NCI-H460 (cell line): ENCODE measurements around the gene PADI6. TPM values are rescaled to one million over a fixed set of nuclear protein-coding genes. Genes with fewer than 3 reads are reported as not detected.

ENCODE experiments used
- DNase-seq: peaks from one replicate; pipeline ENCODE4 v3.0.0-alpha.2; 2016; ENCODE audit warnings: low read depth; ENCODE audit errors: extremely low read depth
- total RNA-seq: library from RNA; depleted of rRNA; stranded (reverse); fragments of >200 nt; shearing (Covaris generic); gene quantifications from 2 replicates; pipeline ENCODE4 v1.2.3, GENCODE V29; 2014

PADI6 gene
- total RNA-seq, 1 experiment from 2014 or later, result not detected

DNA sequence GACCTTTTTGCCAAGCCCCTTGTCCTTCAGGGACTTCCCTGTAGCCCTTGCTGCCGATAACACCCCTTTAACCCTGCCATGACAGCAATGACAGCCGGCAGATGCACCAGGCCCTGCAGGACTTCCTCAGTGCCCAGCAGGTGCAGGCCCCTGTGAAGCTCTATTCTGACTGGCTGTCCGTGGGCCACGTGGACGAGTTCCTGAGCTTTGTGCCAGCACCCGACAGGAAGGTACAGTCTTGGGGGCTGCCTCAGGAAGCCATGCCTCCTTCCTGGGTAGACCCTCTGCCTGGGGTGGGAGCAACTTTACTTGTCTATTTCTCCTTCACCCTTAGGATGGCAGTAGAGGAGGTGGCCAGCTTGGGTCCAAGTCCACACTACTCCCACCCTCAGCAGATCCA, 16.1 kb upstream of the PADI6 start:
- DNase-seq, result no peak

DNA sequence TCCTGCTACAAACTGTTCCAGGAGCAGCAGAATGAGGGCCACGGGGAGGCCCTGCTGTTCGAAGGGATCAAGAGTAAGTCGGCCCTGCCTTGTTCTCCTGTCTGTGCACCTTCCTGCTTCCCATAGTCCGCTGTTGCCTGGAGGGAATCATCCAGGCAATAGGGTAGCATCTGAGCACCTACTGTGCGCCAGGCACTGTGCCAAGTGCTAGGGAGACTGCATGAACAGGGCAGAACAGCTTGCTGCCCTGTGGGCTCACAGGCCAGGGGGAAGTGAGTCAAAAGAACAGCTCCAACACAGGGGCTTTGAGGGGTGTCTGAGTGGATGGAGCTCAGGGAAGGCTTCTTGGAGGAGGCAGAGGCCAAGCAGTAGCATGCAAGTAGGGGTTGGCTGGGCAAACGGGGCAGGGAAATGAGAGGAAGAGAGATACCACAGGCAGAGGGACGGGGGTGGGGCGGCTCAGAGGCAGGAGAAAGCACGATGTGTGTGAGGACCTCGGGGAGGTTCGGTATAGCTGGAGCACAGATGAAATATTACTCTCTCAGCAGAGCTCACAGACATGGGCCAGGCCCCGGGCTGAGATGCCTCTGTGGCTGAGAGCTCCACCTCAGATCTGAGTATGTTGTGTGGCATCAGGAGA, 15.5 kb upstream of the PADI6 start:
- no peak for DNase-seq

DNA sequence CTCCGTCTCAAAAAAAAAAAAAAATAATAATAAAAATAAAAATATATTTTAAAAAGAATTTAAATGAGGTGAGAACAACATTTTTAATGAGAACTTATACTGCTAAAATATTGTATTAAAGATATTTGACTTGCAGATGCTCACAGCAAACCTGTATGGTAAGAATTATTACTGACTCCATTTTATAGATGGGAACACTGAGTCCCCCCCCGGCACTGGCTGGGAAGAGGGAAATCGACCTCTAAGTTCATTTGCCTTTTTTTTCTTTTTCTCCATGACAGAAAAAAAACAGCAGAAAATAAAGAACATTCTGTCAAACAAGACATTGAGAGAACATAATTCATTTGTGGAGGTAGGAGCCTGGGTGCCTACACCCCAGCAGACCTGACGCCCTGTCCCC, 13.4 kb upstream of the PADI6 start:
- no peak for DNase-seq

DNA sequence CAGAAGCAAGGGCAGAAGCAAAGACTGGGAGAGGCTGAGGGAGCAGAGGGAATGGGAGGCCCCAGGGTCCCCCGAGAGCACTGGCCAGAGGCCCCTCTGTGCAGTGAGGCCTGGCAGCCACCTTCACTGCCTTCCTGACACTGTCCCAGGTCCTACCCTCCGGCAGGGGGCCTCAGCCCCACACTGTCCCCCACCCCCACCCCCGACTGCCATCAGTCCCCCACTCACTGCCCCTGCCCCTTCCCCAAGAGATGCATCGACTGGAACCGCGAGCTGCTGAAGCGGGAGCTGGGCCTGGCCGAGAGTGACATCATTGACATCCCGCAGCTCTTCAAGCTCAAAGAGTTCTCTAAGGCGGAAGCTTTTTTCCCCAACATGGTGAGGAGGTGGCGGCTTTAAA, 13.0 kb upstream of the PADI6 start:
- no peak for DNase-seq

DNA sequence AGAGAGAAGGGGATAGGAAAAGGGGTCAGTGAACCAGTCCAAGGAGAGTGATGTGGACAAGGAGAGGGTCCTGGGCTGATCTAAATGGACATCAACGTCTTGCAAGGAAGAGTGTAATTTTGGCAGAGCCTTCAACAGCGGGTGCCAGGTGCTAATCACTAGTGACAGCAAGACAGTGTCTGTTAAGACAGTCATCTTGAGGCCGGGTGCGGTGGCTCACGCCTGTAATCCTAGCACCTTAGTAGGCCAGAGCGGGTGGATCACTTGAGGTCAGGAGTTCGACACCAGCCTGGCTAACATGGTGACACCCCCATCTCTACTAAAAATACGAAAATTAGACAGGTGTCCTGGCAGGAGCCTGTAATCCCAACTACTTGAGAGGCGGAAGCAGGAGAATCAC, 12.2 kb upstream of the PADI6 start:
- DNase-seq, result no peak

DNA sequence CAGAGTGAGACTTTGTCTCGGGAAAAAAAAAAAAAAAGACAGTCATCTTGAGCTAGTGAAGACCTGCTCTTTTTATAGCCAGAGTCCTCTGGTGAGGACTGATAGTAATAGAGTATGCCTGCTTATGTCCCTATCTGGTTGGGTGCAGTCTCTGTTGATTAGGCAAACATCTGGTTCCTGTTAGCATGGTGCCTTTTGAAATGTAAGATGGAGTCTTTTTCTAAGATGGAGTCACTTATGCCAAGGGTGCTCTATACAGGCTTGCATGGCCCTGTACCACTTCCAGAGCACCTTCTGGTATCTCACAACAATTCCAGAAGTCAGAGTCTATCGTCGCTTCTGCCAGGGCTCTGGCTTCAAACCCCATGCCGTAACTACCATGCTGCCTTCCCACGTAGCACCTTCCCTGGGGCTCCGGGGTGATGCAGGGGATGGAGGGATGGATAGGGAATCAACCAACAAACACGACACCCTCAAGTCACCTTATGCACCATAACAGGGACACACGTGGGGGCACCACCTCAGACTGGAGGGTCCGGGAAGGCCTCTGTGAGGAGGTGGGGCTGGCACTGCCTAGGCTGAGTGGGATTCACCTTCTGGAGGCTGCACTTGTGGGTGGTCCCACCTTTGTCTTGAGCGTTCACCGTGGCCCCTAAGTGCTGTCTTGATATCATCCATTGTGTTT, 11.6 kb upstream of the PADI6 start:
- DNase-seq, result no peak

DNA sequence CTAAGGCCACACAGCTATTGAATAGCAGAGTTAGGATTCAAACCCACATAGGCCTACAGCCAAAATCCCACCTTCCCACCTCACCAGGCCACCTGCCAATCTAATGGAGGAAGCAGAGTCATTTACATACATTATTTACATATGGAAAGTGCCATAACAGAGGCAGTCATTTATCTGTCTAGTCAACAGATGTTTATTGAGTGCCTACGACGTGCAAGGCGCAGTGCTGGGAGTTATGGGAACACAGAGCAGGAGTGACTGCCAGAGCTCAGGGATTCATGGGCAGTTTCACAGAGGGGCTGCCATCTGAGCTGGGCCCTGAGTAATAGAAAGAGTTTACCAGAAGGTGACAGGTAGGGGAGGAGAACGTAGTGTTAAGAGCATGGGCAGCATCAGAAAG, 10.3 kb upstream of the PADI6 start:
- DNase-seq, result no peak

DNA sequence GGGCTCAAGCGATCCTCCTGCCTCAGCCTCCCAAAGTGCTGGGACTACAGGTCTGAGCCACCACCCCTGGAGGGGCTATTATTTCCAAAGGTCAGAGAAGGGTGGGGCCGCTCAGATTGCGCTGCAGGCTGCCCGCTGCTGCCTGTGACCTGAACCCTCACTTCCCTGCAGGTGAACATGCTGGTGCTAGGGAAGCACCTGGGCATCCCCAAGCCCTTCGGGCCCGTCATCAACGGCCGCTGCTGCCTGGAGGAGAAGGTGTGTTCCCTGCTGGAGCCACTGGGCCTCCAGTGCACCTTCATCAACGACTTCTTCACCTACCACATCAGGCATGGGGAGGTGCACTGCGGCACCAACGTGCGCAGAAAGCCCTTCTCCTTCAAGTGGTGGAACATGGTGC, 8.6 kb upstream of the PADI6 start:
- no peak for DNase-seq

DNA sequence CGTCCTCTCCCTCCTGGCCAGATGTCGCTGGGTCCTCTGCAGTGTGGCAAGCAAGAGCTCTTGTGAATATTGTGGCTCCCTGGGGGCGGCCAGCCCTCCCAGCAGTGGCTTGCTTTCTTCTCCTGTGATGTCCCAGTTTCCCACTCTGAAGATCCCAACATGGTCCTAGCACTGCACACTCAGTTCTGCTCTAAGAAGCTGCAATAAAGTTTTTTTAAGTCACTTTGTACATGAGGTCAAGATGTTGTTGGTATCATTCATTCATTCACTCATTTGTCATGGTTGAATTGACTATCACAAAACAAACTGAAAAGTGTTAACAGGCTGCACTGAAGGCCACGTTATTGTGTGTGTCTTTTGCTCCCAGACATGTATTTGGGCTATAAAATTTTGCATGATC, 8.2 kb upstream of the PADI6 start:
- no peak for DNase-seq

DNA sequence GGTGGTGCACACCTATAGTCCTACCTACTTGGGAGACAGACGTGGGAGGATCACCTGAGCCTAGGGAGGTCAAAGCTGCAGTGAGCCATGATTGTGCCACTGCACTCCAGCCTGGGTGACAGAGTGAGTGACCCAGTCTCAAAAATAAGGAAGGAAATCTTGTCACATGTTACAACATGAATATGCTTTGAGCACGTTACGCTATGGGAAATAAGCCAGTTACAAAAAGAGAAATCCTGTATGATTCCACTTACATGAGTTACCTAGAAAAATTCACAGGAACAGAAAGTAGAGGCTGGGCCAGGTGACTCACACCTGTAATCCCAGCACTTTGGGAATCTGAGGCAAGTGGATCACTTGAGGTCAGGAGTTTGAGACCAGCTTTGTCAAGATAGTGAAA, 6.7 kb upstream of the PADI6 start:
- no peak for DNase-seq

DNA sequence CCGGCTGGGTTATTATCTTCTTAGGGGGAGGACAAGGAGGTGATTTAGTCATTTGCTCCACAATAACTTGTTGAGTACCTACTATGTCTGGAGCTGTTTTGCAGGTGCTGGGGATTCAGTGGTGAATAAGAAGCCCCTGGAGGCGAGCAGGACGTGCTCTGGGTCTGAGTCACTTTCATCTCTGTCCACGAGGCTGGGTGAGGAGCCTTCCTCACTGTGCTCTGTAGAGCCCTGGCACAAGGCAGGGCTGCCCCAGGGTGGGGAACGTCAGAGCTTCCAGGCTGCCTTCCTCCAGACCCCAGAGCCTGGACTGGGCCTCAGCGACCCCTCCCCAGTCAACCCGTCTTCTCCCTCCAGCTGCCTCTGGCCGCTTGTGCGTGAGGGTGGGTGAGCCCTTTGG, 2.5 kb upstream of the PADI6 start:
- no peak for DNase-seq

DNA sequence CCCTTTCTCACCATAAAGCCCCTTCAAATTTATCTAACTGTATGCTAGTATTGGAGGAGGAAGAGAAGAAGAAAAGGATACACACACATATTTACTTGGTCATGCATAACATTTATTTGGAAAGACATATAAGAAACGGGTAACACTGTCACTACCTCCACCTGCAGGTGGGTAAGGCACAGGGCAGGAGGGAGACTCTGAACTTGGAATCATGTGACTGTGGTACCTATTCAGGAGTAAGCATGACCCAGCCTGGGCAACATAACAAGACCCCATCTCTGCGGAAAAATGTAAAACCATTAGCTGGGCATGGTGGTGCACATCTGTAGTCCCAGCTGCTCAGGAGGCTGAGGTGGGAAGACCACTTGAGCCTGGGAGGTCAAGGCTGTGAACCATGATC, 1.4 kb upstream of the PADI6 start:
- DNase-seq, result no peak

DNA sequence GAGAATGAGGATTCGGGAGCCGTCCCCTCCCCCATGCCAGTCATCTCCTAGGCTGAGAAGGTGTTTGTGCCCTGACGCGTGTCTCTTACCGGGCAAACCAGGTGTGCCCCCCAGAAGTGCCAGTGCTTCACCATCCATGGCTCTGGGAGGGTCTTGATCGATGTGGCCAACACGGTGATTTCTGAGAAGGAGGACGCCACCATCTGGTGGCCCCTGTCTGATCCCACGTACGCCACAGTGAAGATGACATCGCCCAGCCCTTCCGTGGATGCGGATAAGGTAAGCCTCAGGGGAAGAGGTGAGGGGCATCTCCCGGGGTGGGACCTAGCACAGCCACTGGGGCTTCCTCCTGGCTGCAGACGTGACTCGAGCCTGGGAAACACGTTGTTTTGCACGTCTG, 959 bp downstream of the PADI6 start:
- DNase-seq, result no peak

DNA sequence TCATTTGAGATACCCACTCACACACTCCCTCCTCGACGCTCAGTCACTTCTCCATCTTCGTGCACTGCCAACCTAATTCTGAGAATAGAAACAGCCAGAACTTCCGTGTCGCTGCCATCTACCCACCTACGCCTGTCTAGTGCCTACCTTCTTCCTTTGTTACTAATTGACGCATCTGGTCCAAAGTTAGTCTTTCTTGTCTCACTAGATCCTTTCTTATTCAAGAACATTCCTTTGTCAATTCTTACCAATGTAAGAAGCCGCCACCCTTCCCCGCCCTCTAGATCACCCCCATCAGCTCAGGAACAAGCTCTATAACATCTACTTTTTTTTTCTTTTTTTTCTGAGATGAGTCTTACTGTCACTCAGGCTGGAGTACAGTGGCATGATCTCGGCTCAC, 3.7 kb downstream of the PADI6 start:
- DNase-seq, result no peak

DNA sequence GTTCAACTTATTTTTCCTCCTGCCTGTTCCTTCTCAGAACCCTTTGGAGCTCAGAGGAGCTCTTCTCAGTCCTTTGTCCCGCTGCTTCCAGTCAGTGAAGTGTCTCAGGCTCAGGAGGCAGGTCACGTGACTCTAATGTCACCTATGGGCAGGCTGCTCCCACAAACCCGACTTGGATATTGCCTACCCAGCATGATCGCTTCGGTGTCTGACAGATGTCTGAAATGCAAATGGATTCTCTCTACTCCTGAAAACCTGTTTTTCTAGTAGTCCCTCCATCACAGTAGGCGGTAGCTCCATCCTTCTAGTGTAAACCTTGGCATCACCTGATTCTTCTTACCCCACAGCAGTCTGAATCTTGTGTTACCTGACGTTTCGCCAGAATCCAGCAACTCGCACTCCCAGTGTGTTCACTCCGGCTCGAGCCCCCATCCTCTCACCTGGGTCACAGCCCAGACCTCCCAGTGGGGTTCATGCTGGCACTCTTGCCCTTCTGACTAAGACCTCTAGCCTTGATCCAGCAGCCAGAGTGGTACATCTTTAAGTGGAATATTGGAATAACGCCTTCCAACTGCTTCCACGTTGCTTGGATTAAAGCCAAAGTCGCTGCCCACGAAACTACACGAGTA, 5.4 kb downstream of the PADI6 start:
- no peak for DNase-seq

DNA sequence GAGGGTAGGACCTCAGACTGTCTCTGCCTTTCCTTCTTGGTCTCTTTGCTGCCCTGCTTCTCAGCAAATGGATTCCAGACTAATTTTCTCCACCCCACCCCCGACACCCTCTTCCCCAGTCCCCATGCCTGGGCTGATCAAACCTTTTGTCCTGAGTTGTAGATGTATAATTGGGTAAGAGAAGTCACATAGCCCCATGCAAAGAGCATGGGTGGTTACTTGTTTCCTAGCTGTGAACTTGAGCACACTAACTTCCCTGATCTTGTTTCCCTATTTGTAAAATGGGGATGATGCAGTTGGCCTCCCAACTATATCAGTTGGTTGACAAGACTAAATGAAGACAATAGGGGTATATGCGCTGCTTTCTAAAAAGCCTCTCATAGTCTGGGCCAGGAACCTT, 9.2 kb downstream of the PADI6 start:
- DNase-seq, result no peak

DNA sequence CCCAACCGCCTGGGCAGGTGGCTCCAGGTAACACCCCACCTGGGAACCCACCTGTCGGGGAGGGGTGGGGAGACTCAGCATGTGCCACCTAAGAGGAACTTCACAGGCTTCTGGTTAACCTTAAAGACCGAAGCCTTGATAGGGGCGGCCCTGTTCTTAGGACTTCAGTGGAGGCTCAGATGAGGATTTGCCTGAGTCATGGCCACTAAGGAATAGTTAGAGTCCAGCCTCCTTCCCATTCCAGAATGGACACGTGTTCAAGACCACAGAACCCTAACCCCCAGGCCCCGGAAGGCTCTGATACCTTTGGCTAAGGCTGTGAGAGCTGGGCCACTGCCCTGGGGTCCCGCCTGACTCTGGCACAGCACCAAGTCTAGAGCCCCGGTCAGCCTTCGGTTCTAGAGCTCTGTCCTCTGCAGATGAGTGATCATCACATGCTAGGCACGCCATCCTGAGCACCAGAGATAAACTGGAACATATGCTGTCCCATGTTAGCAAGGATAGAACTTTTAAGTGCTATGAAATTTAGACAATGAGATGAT, 20.3 kb downstream of the PADI6 start:
- no peak for DNase-seq

DNA sequence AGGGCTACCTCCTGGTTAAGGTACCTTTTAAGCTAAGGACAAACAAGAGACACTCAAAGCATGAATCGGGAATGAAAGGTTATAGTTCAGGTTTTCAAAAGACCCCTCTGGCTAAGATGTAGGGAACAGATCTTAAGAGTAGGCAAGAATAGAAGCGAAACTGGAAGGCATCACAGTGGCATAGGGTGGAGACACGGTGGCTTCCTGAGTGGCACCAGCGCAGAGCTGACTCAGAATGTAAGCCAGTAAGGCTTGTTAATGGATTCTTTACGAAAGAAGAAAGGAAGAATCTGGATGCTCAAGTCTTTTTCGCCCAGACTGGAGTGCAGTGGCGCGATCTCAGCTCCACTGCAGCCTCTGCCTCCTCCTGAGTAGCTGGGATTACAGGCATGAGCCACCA, 21.2 kb downstream of the PADI6 start:
- no peak for DNase-seq

DNA sequence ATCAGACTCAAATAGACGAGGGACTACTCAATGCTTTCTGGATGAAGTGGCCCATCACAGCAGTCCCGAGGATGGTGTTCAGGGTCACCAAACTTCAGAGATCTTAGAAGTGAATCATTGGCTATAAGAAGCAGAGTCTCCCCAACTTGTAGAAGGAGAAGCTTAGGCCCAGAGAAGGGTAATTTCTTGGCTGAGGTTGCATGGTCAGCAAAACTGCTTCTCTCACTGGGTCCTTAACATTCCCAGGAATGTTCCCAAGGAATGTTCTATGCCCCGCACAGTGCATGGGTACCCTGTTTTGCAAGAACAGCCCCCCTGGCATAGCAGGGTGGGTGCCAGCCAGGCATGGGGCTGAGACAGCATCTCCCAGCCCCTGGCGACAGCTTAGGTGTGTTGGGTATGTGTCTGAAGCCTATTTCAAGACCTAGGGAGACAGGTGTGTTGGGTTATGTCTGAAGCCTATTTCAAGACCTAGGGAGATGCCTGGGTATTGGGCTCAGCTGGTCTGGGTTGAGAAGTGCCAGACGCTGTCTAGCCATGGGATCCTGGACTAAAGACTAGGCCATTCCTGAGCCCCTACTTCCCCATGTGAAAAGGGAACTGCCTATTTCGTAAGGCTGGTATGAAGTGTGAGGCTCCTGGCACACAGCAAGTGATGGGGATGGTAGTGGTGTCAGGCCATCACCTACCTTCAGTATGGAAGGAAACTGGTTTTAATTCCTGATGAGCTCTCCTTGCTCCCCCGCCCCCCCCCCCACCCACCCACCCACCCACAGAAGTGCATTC, 26.1 kb downstream of the PADI6 start:
- DNase-seq, result no peak

DNA sequence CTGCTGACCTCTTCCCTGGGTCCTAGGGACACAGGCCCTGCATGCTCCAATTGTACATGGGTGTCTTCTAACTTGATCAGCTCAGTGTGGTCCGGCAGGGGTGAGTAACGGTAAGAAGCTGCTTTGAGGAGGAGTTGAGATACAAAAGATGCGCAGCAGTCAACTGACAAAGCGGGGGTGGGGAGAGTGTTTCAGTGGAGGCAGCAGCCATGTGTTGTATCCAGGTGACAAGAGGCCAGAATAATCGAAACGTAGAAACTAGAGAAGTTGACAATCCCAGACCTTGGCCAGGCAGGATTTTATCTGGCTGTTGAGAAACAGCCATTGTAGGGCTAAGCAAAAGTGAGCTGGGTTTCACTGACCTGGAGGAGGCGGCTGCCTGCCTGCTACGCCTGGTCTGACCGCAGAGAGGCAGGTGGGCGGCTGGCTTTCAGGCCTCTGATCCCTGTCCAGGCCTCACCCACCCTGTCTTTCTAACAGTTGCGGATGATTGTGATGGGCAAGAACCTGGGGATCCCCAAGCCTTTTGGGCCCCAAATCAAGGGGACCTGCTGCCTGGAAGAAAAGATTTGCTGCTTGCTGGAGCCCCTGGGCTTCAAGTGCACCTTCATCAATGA, 28.8 kb downstream of the PADI6 start:
- DNase-seq, result no peak

DNA sequence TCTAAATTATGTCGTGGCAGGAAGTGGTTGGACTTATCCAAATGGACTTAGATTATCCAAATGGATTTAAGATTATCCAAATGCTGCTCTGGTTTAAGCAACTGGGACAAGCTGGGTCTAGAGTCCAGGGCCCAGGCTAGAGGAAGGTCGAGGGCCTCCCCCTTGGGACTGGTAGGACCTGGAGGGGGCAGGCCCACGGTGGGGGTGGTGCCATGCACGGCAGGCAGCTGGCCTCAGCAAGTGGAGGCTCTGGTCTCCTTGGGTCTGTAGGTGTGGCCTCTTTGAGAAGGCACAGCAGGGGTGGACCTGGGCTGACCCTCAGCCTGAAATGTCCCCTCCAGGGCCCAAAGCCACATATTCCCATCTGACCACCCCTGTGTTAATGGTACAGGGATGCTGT, 29.8 kb downstream of the PADI6 start:
- no peak for DNase-seq
